Psoas muscle (tissue), 8 donors: ENCODE results near the gene BTD. TPM values are rescaled to one million over a fixed set of nuclear protein-coding genes. Genes with fewer than 3 reads are reported as not detected.

ENCODE experiments used
- ATAC-seq, 4 donors: fragments of 200-7000 bp; cut with Tn5 transposase; one replicate each; pipeline ENCODE4 v1.9.1; 2020; ENCODE audit warnings: moderate library complexity in 3 of 4, mild to moderate bottlenecking in 2 of 4
- DNase-seq, 2 donors: peaks; one replicate each; pipeline ENCODE4 v3.0.0-alpha.2; 2020
- H3K27ac ChIP-seq: fragments of 200-600 bp; one replicate; pipeline ENCODE4 v1.8.0; 2022
- H3K27me3 ChIP-seq, 3 donors: fragments of 200-600 bp in 1 of 3; one replicate each; pipeline versions ENCODE4 v1.6.1 to v1.8.0; 2013 to 2022; ENCODE audit warnings: low read length in 2 of 3, mild to moderate bottlenecking in 2 of 3, moderate library complexity in 1 of 3; ENCODE audit not compliant: insufficient read depth in 3 of 3
- H3K36me3 ChIP-seq, 2 donors: fragments of 200-600 bp in 1 of 2; one replicate each; pipeline versions ENCODE4 v1.6.1 to v1.8.0; 2013 to 2022; ENCODE audit warnings: low read depth in 1 of 2, mild to moderate bottlenecking in 1 of 2, moderate library complexity in 1 of 2; ENCODE audit not compliant: insufficient read depth in 1 of 2
- H3K4me1 ChIP-seq: fragments of 200-600 bp; one replicate; pipeline ENCODE4 v1.8.0; 2022
- H3K4me3 ChIP-seq: fragments of 200-600 bp; one replicate; pipeline ENCODE4 v1.8.0; 2022; ENCODE audit warnings: mild to moderate bottlenecking
- H3K9me3 ChIP-seq: fragments of 200-600 bp; one replicate; pipeline ENCODE4 v1.8.0; 2022
- CTCF ChIP-seq: fragments of 200-600 bp; IDR thresholded peaks from one replicate; pipeline ENCODE4 v1.8.0; 2022; ENCODE audit warnings: antibody characterized with exemption
- WGBS, 3 donors: extraction: QIAGEN DNeasy Blood & Tissue Kit; methylation state at CpG; one replicate each; pipeline versions ENCODE4 v1.1.6 to v1.1.7; 2013; 5-methylcytosine and 5-hydroxymethylcytosine counted together
- intact Hi-C, 2 donors: fragments of 100-400 bp; cut with DNase I; formaldehyde crosslinking; loops; one replicate each; pipeline versions ENCODE4 v1.11.0 to v1.14.2; 2022
- long read RNA-seq, 2 donors: library from polyadenylated mRNA; unstranded; transcript quantifications; one replicate each; pipeline ENCODE4 v2.0.0, GENCODE V29; 2021
- polyA plus RNA-seq, 3 donors: library from polyadenylated mRNA; stranded (reverse); fragments of 200-250 nt; gene quantifications; one replicate each; pipeline ENCODE4 v1.2.3, GENCODE V29; 2013
- total RNA-seq, 4 donors: library from RNA; stranded (reverse); fragmentation: NEBNext Ultra II Directional in 2 of 4; extraction: Animal tissue kit (Norgen Biotek cat#: 25700) in 2 of 4; gene quantifications; one replicate each; pipeline versions ENCODE4 v1.2.1 to v1.2.4, GENCODE V29; 2021 to 2023
- donor health status: healthy with polysubstance abuse.
- donor health status: DM: no; HTN: no; CAD: no; lungs with moderate emphysema.
- donor health status: Bipolar disorder and iron deficiency.
- donor health status: healthy.
- donor health status: DM: yes; HTN: yes; CAD: no.
- donor health status: DM: no; HTN: no; CAD: no.
- donor health status: DM: no; HTN: no; CAD: no.
- donor health status: DM: yes; HTN: yes; CAD: no.

BTD gene
- total RNA-seq = 10 to 100 TPM in 2 of 4 donors, 1 to 10 TPM in 2; 8.6 to 15.2 (median 10.5) TPM
- polyA plus RNA-seq = 10 to 100 TPM in 1 of 3 donors, 1 to 10 TPM in 2; 6.3 to 12.7 (median 8.7) TPM
- long read RNA-seq, donor 1, full-length matches to known transcripts = 4 of 5 reads
- long read RNA-seq, donor 1, partial matches to known transcripts = 0 of 5 reads
- long read RNA-seq, donor 1, other reads (novel, unspliced or antisense) = 1 of 5 reads
- long read RNA-seq, donor 2, full-length matches to known transcripts = 6 of 7 reads
- long read RNA-seq, donor 2, partial matches to known transcripts = 1 of 7 reads
- long read RNA-seq, donor 2, other reads (novel, unspliced or antisense) = 0 of 7 reads

- Histone ChIP-seq H3K9me3 (no peaks in the 10 kb centered on the region), H3K27me3 (no peaks in the 10 kb centered on the region), H3K4me3 (peak within 1 kb of the TSS; percentile 90), H3K36me3 (peaks cover 14 to 41% of the 10 kb centered on the region in 2 donors), H3K27ac (peak within 1 kb of the TSS; percentile 90), H3K4me1 (peaks cover 23% of the 10 kb centered on the region)
- no peak for TF ChIP-seq CTCF
- 0 to 1% (median 0%) methylated on average over 61 of the region's 61 CpGs for WGBS, 3 donors
- ATAC-seq = peak; percentile 94 to 97 (median 95)
- DNase-seq = peak; percentile 95 to 97
- intact Hi-C loops = no loop called here
These were observed at the start of gene BTD, which contains the start of gene HACL1 for GRCh38 chr3:15601399-15602145. Gene BTD, plus strand, starts transcription at chr3:15601745. Its CDS starts 33,695 bp downstream, at chr3:15635440. Gene HACL1, minus strand, starts transcription at chr3:15601569. Its CDS starts 106 bp downstream, at chr3:15601463.

GRCh38 chr3:15551902-15552301 is 49.6 kb upstream of the BTD start:
- Histone ChIP-seq H3K9me3 (no peaks in the 10 kb centered on the region), H3K27ac (no peak overlapping the region), H3K4me3 (no peak overlapping the region), H3K4me1 (no peaks in the 10 kb centered on the region), H3K27me3 (no peaks in the 10 kb centered on the region), H3K36me3 (no peaks in the 10 kb centered on the region)
- no peak for ATAC-seq
- 94 to 100% (median 94%) methylated on average over 1 of the region's 1 CpG for WGBS, 3 donors
- no peak for TF ChIP-seq CTCF
- no peak for DNase-seq
- intact Hi-C loops = loop anchor here (5.0 to 10.0 kb wide), 3 partner anchors 87 to 347 kb away; partner anchors contain the start of genes CAPN7 (in 1 of the 2), EAF1 (in 1 of the 2) and METTL6 (in 1 of the 2)

GRCh38 chr3:15553749-15554148 is 47.8 kb upstream of the BTD start:
- intact Hi-C loops = loop anchor here (5.0 to 10.0 kb wide), 3 partner anchors 89 to 349 kb away; partner anchors contain the start of genes CAPN7 (in 1 of the 2), EAF1 (in 1 of the 2) and METTL6 (in 1 of the 2)
- Histone ChIP-seq H3K27me3 (no peaks in the 10 kb centered on the region), H3K9me3 (no peaks in the 10 kb centered on the region), H3K4me3 (no peak overlapping the region), H3K27ac (peak overlapping the region; percentile 49), H3K4me1 (no peaks in the 10 kb centered on the region), H3K36me3 (no peaks in the 10 kb centered on the region)
- DNase-seq (no peak), ATAC-seq (peak; percentile 83 to 86 (median 83))
- 38 to 69% (median 63%) methylated on average over 3 of the region's 3 CpGs for WGBS, 3 donors
- no peak for TF ChIP-seq CTCF

- TF ChIP-seq CTCF = no peak
- 81 to 85% (median 84%) methylated on average over 2 of the region's 2 CpGs for WGBS, 3 donors
- no peak for ATAC-seq
- no peak overlapping the region for H3K4me3 ChIP-seq
- no peaks in the 10 kb centered on the region for H3K27me3 ChIP-seq
- intact Hi-C loops = loop anchor here (2.0 to 10.0 kb wide), 5 partner anchors 34 to 352 kb away; partner anchors contain the start of genes CAPN7 (in 1 of the 2), COLQ (in 1 of the 2), EAF1 (in 1 of the 2) and METTL6 (in 1 of the 2)
- DNase-seq = no peak
- peaks cover 0 to 20% of the 10 kb centered on the region in 2 donors for H3K36me3 ChIP-seq
- no peaks in the 10 kb centered on the region for H3K9me3 ChIP-seq
- H3K27ac ChIP-seq = no peak overlapping the region
- H3K4me1 ChIP-seq = no peaks in the 10 kb centered on the region
These were observed 45.0 kb upstream of the BTD start for GRCh38 chr3:15556512-15556911.
